CD4-positive, alpha-beta T cell treated with Interleukin-17A for 1 hour (primary cell): ENCODE data around the gene ADRA2C.

Source experiments
- DNase-seq: peaks from one replicate; pipeline ENCODE4 v3.0.0-alpha.2; 2020

Gene ADRA2C

GRCh38 chr4:3735196-3735595 is 31.0 kb upstream of the ADRA2C start:
- DNase-seq: no peak

GRCh38 chr4:3736290-3736689 is 29.9 kb upstream of the ADRA2C start:
- DNase-seq: no peak

- no peak for DNase-seq
Measured at GRCh38 chr4:3736806-3737205, 29.4 kb upstream of the ADRA2C start.

- no peak for DNase-seq
Measured at GRCh38 chr4:3739577-3739976, 26.6 kb upstream of the ADRA2C start.

- no peak for DNase-seq
Measured at GRCh38 chr4:3740256-3740655, 25.9 kb upstream of the ADRA2C start.

GRCh38 chr4:3741217-3742011 is 24.8 kb upstream of the ADRA2C start:
- no peak for DNase-seq

- no peak for DNase-seq
Measured at GRCh38 chr4:3742610-3743009, 23.6 kb upstream of the ADRA2C start.

- no peak for DNase-seq
Measured at GRCh38 chr4:3744232-3744631, 22.0 kb upstream of the ADRA2C start.

- DNase-seq: no peak
Measured at GRCh38 chr4:3744901-3745300, 21.3 kb upstream of the ADRA2C start.

- DNase-seq: no peak
Measured at GRCh38 chr4:3745886-3746656, 20.1 kb upstream of the ADRA2C start.

- DNase-seq: no peak
Measured at GRCh38 chr4:3746701-3747580, 19.2 kb upstream of the ADRA2C start.

- no peak for DNase-seq
Measured at GRCh38 chr4:3747581-3747904, 18.6 kb upstream of the ADRA2C start.

GRCh38 chr4:3748136-3748898 is 17.9 kb upstream of the ADRA2C start:
- no peak for DNase-seq

- DNase-seq: no peak
Measured at GRCh38 chr4:3749081-3749480, 17.1 kb upstream of the ADRA2C start.

- DNase-seq: no peak
Measured at GRCh38 chr4:3750334-3750733, 15.9 kb upstream of the ADRA2C start.

GRCh38 chr4:3752022-3752421 is 14.2 kb upstream of the ADRA2C start:
- no peak for DNase-seq

- no peak for DNase-seq
Measured at GRCh38 chr4:3753726-3754412, 12.3 kb upstream of the ADRA2C start.

- no peak for DNase-seq
Measured at GRCh38 chr4:3756343-3757059, 9.7 kb upstream of the ADRA2C start.

GRCh38 chr4:3759236-3759635 is 6.9 kb upstream of the ADRA2C start:
- DNase-seq: no peak

- no peak for DNase-seq
Measured at GRCh38 chr4:3760346-3760745, 5.8 kb upstream of the ADRA2C start.

- DNase-seq: no peak
Measured at GRCh38 chr4:3760841-3761240, 5.3 kb upstream of the ADRA2C start.
